Measurements from ENCODE around the gene DAPL1.

DNA sequence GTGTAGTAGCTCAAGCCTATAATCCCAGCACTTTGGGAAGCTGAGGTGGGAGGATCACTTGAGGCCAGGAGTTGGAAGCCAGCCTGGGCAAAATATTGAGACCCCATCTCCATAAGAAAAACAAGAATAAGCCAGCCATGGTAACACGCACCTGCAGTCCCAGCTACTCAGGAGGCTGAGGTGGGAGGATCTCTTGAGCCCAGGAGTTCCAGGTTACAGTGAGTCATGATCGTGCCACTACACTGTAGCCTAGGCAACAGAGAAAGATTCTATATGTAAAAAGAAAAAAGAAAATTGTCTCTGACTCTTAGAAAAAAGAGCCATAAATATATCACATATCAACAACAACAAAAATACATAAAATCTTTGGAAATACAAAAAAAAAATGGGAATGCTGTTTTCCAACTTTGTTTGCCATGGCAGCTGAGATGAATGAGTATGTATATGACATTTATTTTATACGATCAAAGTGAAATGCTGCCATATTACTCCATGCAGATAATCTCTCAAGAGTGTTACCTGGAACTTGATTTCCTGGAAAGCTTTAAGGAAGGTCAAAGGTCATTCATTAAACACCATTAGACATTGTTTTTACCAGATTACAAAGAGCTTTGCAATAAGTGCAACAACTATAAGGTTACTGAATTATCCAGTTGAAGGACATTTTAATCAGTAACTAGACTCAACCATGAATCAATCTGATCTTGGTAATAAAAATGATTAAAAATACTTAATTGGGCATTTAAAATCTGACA lies 19.7 kb upstream of the DAPL1 start:
- TF ChIP-seq RAD21 (IDR thresholded peaks at IDR 0.05; ENCODE audit: low read length): no peak
- no peak for TF ChIP-seq EP300 (IDR thresholded peaks at IDR 0.05; ENCODE audit: borderline replicate concordance in 1 of 2, low read depth in 1 of 2, low read length in 1 of 2)
